ENCODE data around the gene SPDEF.

SPDEF gene

GRCh38 chr6:34583861-34584604 lies 27.9 kb upstream of the SPDEF start:
- in situ Hi-C loops (cut with MboI; ENCODE audit: low sequenced_read_pairs): no loop called here

- in situ Hi-C loops (cut with MboI; ENCODE audit: low sequenced_read_pairs): no loop called here
These were observed 27.3 kb upstream of the SPDEF start for GRCh38 chr6:34583461-34583860.

- in situ Hi-C loops (cut with MboI; ENCODE audit: low sequenced_read_pairs): no loop called here
These were observed 25.4 kb upstream of the SPDEF start for GRCh38 chr6:34581561-34581920.

- in situ Hi-C loops (cut with MboI; ENCODE audit: low sequenced_read_pairs): no loop called here
These were observed 24.8 kb upstream of the SPDEF start for GRCh38 chr6:34580707-34581560.

- in situ Hi-C loops (cut with MboI; ENCODE audit: low sequenced_read_pairs): no loop called here
These were observed 22.5 kb upstream of the SPDEF start for GRCh38 chr6:34578445-34579262.

GRCh38 chr6:34576286-34576955 lies 20.3 kb upstream of the SPDEF start:
- in situ Hi-C loops (cut with MboI; ENCODE audit: low sequenced_read_pairs): no loop called here

- in situ Hi-C loops (cut with MboI; ENCODE audit: low sequenced_read_pairs): no loop called here
These were observed 19.2 kb upstream of the SPDEF start for GRCh38 chr6:34575326-34575725.

GRCh38 chr6:34574647-34575293 lies 18.6 kb upstream of the SPDEF start:
- in situ Hi-C loops (cut with MboI; ENCODE audit: low sequenced_read_pairs): no loop called here

GRCh38 chr6:34573567-34574183 lies 17.5 kb upstream of the SPDEF start:
- in situ Hi-C loops (cut with MboI; ENCODE audit: low sequenced_read_pairs): no loop called here

- in situ Hi-C loops (cut with MboI; ENCODE audit: low sequenced_read_pairs): no loop called here
These were observed 16.5 kb upstream of the SPDEF start for GRCh38 chr6:34572585-34572984.

- in situ Hi-C loops (cut with MboI; ENCODE audit: low sequenced_read_pairs): no loop called here
These were observed 15.9 kb upstream of the SPDEF start for GRCh38 chr6:34572021-34572420.

- in situ Hi-C loops (cut with MboI; ENCODE audit: low sequenced_read_pairs): no loop called here
These were observed 15.3 kb upstream of the SPDEF start for GRCh38 chr6:34571388-34571787.

GRCh38 chr6:34570066-34570833 lies 14.1 kb upstream of the SPDEF start:
- in situ Hi-C loops (cut with MboI; ENCODE audit: low sequenced_read_pairs): no loop called here

- in situ Hi-C loops (cut with MboI; ENCODE audit: low sequenced_read_pairs): no loop called here
These were observed 13.3 kb upstream of the SPDEF start for GRCh38 chr6:34569361-34569973.

GRCh38 chr6:34568341-34569201 lies 12.4 kb upstream of the SPDEF start:
- in situ Hi-C loops (cut with MboI; ENCODE audit: low sequenced_read_pairs): no loop called here

- in situ Hi-C loops (cut with MboI; ENCODE audit: low sequenced_read_pairs): no loop called here
These were observed 10.9 kb upstream of the SPDEF start for GRCh38 chr6:34566830-34567546.

GRCh38 chr6:34565722-34566137 lies 9.6 kb upstream of the SPDEF start:
- in situ Hi-C loops (cut with MboI; ENCODE audit: low sequenced_read_pairs): no loop called here
